H9 (cell line): Measurements from ENCODE around the gene WDR88. TPM values are rescaled to one million over a fixed set of nuclear protein-coding genes. Genes with fewer than 3 reads are reported as not detected.

Experiments used
- DNase-seq: peaks from one replicate; pipeline ENCODE4 v3.0.0-alpha.2; 2017
- H2AFZ ChIP-seq: one replicate; pipeline ENCODE4 v1.6.1; 2013; ENCODE audit warnings: mild to moderate bottlenecking, low read length, control low read depth, moderate library complexity
- H2AK5ac ChIP-seq: 2 replicates; pipeline ENCODE4 v1.6.1; 2013; ENCODE audit warnings: low read length, control low read depth, mixed read lengths; ENCODE audit not compliant: insufficient read length
- H2BK120ac ChIP-seq: one replicate; pipeline ENCODE4 v1.6.1; 2013; ENCODE audit warnings: low read depth, mild to moderate bottlenecking, low read length, control low read depth, inconsistent platforms; ENCODE audit not compliant: poor library complexity, severe bottlenecking
- H2BK12ac ChIP-seq: 2 replicates; pipeline ENCODE4 v1.6.1; 2013; ENCODE audit warnings: low read length, control low read depth, mixed read lengths, low read depth; ENCODE audit not compliant: insufficient read length
- H2BK15ac ChIP-seq: 2 replicates; pipeline ENCODE4 v1.6.1; 2013; ENCODE audit warnings: low read depth, low read length, control low read depth
- H2BK20ac ChIP-seq: one replicate; pipeline ENCODE4 v1.6.1; 2013; ENCODE audit warnings: low read depth, mild to moderate bottlenecking, low read length, control low read depth, inconsistent platforms; ENCODE audit not compliant: poor library complexity, severe bottlenecking
- H2BK5ac ChIP-seq: 2 replicates; pipeline ENCODE4 v1.6.1; 2013; ENCODE audit warnings: low read length, control low read depth, mixed read lengths; ENCODE audit not compliant: insufficient read length
- H3K14ac ChIP-seq: 2 replicates; pipeline ENCODE4 v1.6.1; 2013; ENCODE audit warnings: low read length, control low read depth; ENCODE audit not compliant: insufficient read depth
- H3K18ac ChIP-seq: 2 replicates; pipeline ENCODE4 v1.6.1; 2013; ENCODE audit warnings: low read depth, mild to moderate bottlenecking, mixed read lengths, low read length, control low read depth; ENCODE audit not compliant: insufficient read length
- H3K23ac ChIP-seq: 2 replicates; pipeline ENCODE4 v1.6.1; 2013; ENCODE audit warnings: low read length, control low read depth, mixed read lengths, low read depth; ENCODE audit not compliant: insufficient read length
- H3K23me2 ChIP-seq: 2 replicates; pipeline ENCODE4 v1.6.1; 2013; ENCODE audit warnings: low read depth, mild to moderate bottlenecking, mixed read lengths, low read length, control low read depth; ENCODE audit not compliant: insufficient read length, poor library complexity, severe bottlenecking
- H3K27ac ChIP-seq: 2 replicates; pipeline ENCODE4 v1.5.1; 2013; ENCODE audit warnings: low read length, control low read depth, mixed read lengths, low read depth; ENCODE audit not compliant: insufficient read length
- H3K27me3 ChIP-seq: 2 replicates; pipeline ENCODE4 v1.6.1; 2013; ENCODE audit warnings: low read length, control low read depth, inconsistent platforms; ENCODE audit not compliant: insufficient read depth
- H3K4ac ChIP-seq: 2 replicates; pipeline ENCODE4 v1.6.1; 2013; ENCODE audit warnings: low read depth, mild to moderate bottlenecking, control low read depth, inconsistent platforms, low read length, moderate library complexity
- H3K4me1 ChIP-seq: 2 replicates; pipeline ENCODE4 v1.6.1; 2013; ENCODE audit warnings: low read length, control low read depth, inconsistent platforms; ENCODE audit not compliant: insufficient read depth
- H3K4me2 ChIP-seq: 2 replicates; pipeline ENCODE4 v1.6.1; 2013; ENCODE audit warnings: low read length, control low read depth, mixed read lengths; ENCODE audit not compliant: insufficient read length, insufficient read depth
- H3K56ac ChIP-seq: 2 replicates; pipeline ENCODE4 v1.6.1; 2013; ENCODE audit warnings: low read depth, mild to moderate bottlenecking, mixed read lengths, low read length, control low read depth; ENCODE audit not compliant: insufficient read length
- H3K79me1 ChIP-seq: 2 replicates; pipeline ENCODE4 v1.6.1; 2013; ENCODE audit warnings: low read depth, mild to moderate bottlenecking, moderate library complexity, low read length, control low read depth, inconsistent platforms; ENCODE audit not compliant: insufficient read depth, poor library complexity, severe bottlenecking
- H3K79me2 ChIP-seq: 2 replicates; pipeline ENCODE4 v1.6.1; 2013; ENCODE audit warnings: low read length, control low read depth, inconsistent platforms; ENCODE audit not compliant: insufficient read depth
- H3K9ac ChIP-seq: 2 replicates; pipeline ENCODE4 v1.6.1; 2013; ENCODE audit warnings: low read length, control low read depth, mixed read lengths; ENCODE audit not compliant: insufficient read length; ENCODE audit errors: extremely low read depth
- H3K9me3 ChIP-seq: one replicate; pipeline ENCODE4 v1.6.1; 2013; ENCODE audit warnings: low read depth, low read length, inconsistent platforms; ENCODE audit not compliant: control insufficient read depth
- H3T11ph ChIP-seq: one replicate; pipeline ENCODE4 v1.6.1; 2013; ENCODE audit warnings: mild to moderate bottlenecking, low read length, control low read depth, inconsistent platforms
- H4K20me1 ChIP-seq: one replicate; pipeline ENCODE4 v1.6.1; 2013; ENCODE audit not compliant: control insufficient read depth, insufficient read length, insufficient read depth
- H4K5ac ChIP-seq: 2 replicates; pipeline ENCODE4 v1.6.1; 2013; ENCODE audit warnings: low read depth, mild to moderate bottlenecking, mixed read lengths, low read length, control low read depth; ENCODE audit not compliant: insufficient read length
- H4K8ac ChIP-seq: replicated peaks from 2 replicates; pipeline ENCODE4 v1.6.1; 2013; ENCODE audit warnings: low read length, control low read depth, mixed read lengths, low read depth; ENCODE audit not compliant: insufficient read length
- H4K91ac ChIP-seq: 2 replicates; pipeline ENCODE4 v1.6.1; 2013; ENCODE audit warnings: low read depth, mild to moderate bottlenecking, moderate library complexity, mixed read lengths, low read length, control low read depth; ENCODE audit not compliant: insufficient read length
- H3K27ac Mint-ChIP-seq, 3 experiments: 2 replicates in 2 of 3; 3 replicates in 1 of 3; pipeline ENCODE4 v1.8.0; 2020 to 2021; ENCODE audit warnings: mixed read lengths in 3 of 3, mild to moderate bottlenecking in 1 of 3, moderate library complexity in 1 of 3
- H3K27me3 Mint-ChIP-seq: 2 replicates; pipeline ENCODE4 v1.8.0; 2021; ENCODE audit warnings: low read depth, mild to moderate bottlenecking, moderate library complexity, mixed read lengths
- H3K36me3 Mint-ChIP-seq, 3 experiments: 2 replicates in 2 of 3; 3 replicates in 1 of 3; pipeline ENCODE4 v1.8.0; 2020 to 2021; ENCODE audit warnings: low read depth in 3 of 3, mixed read lengths in 3 of 3; ENCODE audit not compliant: insufficient read depth in 1 of 3
- H3K4me1 Mint-ChIP-seq, 2 experiments: 2 replicates each; pipeline ENCODE4 v1.8.0; 2020; ENCODE audit warnings: mixed read lengths in 2 of 2
- H3K4me3 Mint-ChIP-seq, 2 experiments: 2 replicates in 1 of 2; 3 replicates in 1 of 2; pipeline ENCODE4 v1.8.0; 2020 to 2021; ENCODE audit warnings: mild to moderate bottlenecking in 2 of 2, mixed read lengths in 2 of 2, moderate library complexity in 1 of 2
- H3K9me3 Mint-ChIP-seq, 2 experiments: 2 replicates in 1 of 2; 3 replicates in 1 of 2; pipeline ENCODE4 v1.8.0; 2020; ENCODE audit warnings: mild to moderate bottlenecking in 2 of 2, mixed read lengths in 2 of 2, moderate library complexity in 1 of 2
- CTCF ChIP-seq: fragments of 200-600 bp; sonication (generic); conservative IDR thresholded peaks from 3 replicates; pipeline ENCODE4 v1.8.0; 2021; ENCODE audit warnings: antibody characterized with exemption, mild to moderate bottlenecking
- WGBS: extraction: QIAGEN DNeasy Blood & Tissue Kit; methylation state at CpG from one replicate; pipeline ENCODE4 v1.1.7; 2013; ENCODE audit warnings: missing lambda C conversion rate, low lambda C conversion rate, mixed read lengths; ENCODE audit not compliant: insufficient read length; ENCODE audit errors: extremely low coverage; 5-methylcytosine and 5-hydroxymethylcytosine counted together
- total RNA-seq: library from RNA; stranded (reverse); gene quantifications from 2 replicates; pipeline ENCODE4 v1.2.1, GENCODE V29; 2021

Gene WDR88
- total RNA-seq, 1 experiment from 2014 or later, result not detected

GRCh38 chr19:33174186-33174585 is 42.3 kb downstream of the WDR88 start:
- no peak overlapping the region for H4K8ac ChIP-seq
- WGBS, result no CpG with 5 or more reads among the region's 5 CpGs
- H3K9me3 Mint-ChIP-seq, result peaks cover 2 to 3% of the 10 kb centered on the region in 2 experiments; a peak in 4 of 5 replicates
- no peak overlapping the region for H4K91ac ChIP-seq
- no peak overlapping the region for H3K56ac ChIP-seq
- no peak overlapping the region for H3K14ac ChIP-seq
- no peaks in the 10 kb centered on the region for H3K4me1 ChIP-seq
- H3K23me2 ChIP-seq, result peaks cover 5% of the 10 kb centered on the region
- H3K27ac ChIP-seq, result no peak overlapping the region
- H4K20me1 ChIP-seq, result no peaks in the 10 kb centered on the region
- H2AK5ac ChIP-seq, result no peak overlapping the region
- H2BK12ac ChIP-seq, result no peak overlapping the region
- no peak overlapping the region for H3K4me2 ChIP-seq
- H2BK15ac ChIP-seq, result no peak overlapping the region
- no peak overlapping the region for H3K4ac ChIP-seq
- H3K4me1 Mint-ChIP-seq, result peaks cover 15 to 21% of the 10 kb centered on the region in 2 experiments
- no peak for DNase-seq
- no peak overlapping the region for H2BK5ac ChIP-seq
- H3K79me1 ChIP-seq, result no peaks in the 10 kb centered on the region
- no peak overlapping the region for H2BK120ac ChIP-seq
- peaks cover 16% of the 10 kb centered on the region for H3K27me3 Mint-ChIP-seq
- H3K18ac ChIP-seq, result no peak overlapping the region
- H3K36me3 Mint-ChIP-seq, result peaks cover 2 to 9% (median 2%) of the 10 kb centered on the region in 3 experiments; a peak in 4 of 7 replicates
- no peak overlapping the region for H3K27ac Mint-ChIP-seq
- no peak overlapping the region for H2BK20ac ChIP-seq
- no peak overlapping the region for H2AFZ ChIP-seq
- no peak overlapping the region for H3K23ac ChIP-seq
- no peak overlapping the region for H3K9ac ChIP-seq
- no peak overlapping the region for H3T11ph ChIP-seq
- no peaks in the 10 kb centered on the region for H3K27me3 ChIP-seq
- no peaks in the 10 kb centered on the region for H3K79me2 ChIP-seq
- no peak overlapping the region for H4K5ac ChIP-seq
- H3K4me3 Mint-ChIP-seq, result no peak overlapping the region
- TF ChIP-seq CTCF, result no peak
- H3K9me3 ChIP-seq, result no peaks in the 10 kb centered on the region
